ENCODE measurements around the gene DDX39B.
"Not testable (repeated sequence)": the region's sequence is repeated elsewhere in the genome, so short reads cannot be mapped to it uniquely, and the experiment has no call there.

DDX39B gene

GRCh38 chr6:31541658-31542521 lies at the start of gene DDX39B:
Gene DDX39B (minus strand): TSS chr6:31542003. CDS start chr6:31540532, 1,471 bp downstream.
- DNase-seq: peak; percentile 93

- DNase-seq: not testable (repeated sequence)
Measured at GRCh38 chr6:31590691-31591090, 48.9 kb upstream of the DDX39B start.

GRCh38 chr6:31588871-31589650 lies 47.3 kb upstream of the DDX39B start:
- no peak for DNase-seq

- DNase-seq: no peak
Measured at GRCh38 chr6:31587791-31588777, 46.3 kb upstream of the DDX39B start.

GRCh38 chr6:31586599-31587281 lies 44.9 kb upstream of the DDX39B start:
- no peak for DNase-seq

- DNase-seq: no peak
Measured at GRCh38 chr6:31586008-31586407, 44.2 kb upstream of the DDX39B start, which contains the start of gene LST1. Gene LST1 (plus strand): TSS chr6:31586277. CDS start chr6:31587300, 1,023 bp downstream.

GRCh38 chr6:31585491-31585890 lies 43.7 kb upstream of the DDX39B start:
- no peak for DNase-seq

- no peak for DNase-seq
Measured at GRCh38 chr6:31582230-31582643, 40.4 kb upstream of the DDX39B start, which contains the start of gene LTB. Gene LTB (minus strand): TSS chr6:31582424. CDS start chr6:31582417, 7 bp downstream.

- DNase-seq: no peak
Measured at GRCh38 chr6:31581434-31582229, 39.8 kb upstream of the DDX39B start.

GRCh38 chr6:31580807-31581433 lies 39.1 kb upstream of the DDX39B start:
- peak; percentile 69 for DNase-seq

- DNase-seq: no peak
Measured at GRCh38 chr6:31580438-31580740, 38.6 kb upstream of the DDX39B start.

GRCh38 chr6:31579546-31580437 lies 38.0 kb upstream of the DDX39B start:
- DNase-seq: no peak

- no peak for DNase-seq
Measured at GRCh38 chr6:31579119-31579505, 37.3 kb upstream of the DDX39B start.

GRCh38 chr6:31578184-31579118 lies 36.6 kb upstream of the DDX39B start:
- DNase-seq: no peak

- DNase-seq: no peak
Measured at GRCh38 chr6:31577579-31577966, 35.8 kb upstream of the DDX39B start.

- no peak for DNase-seq
Measured at GRCh38 chr6:31576897-31577578, 35.2 kb upstream of the DDX39B start.

GRCh38 chr6:31575952-31576685 lies 34.3 kb upstream of the DDX39B start:
- no peak for DNase-seq
